GM21717 (cell line): Measurements from ENCODE around the gene C2orf69.

Experiments
- ATAC-seq: cut with Tn5 transposase; IDR thresholded peaks from one replicate; pipeline ENCODE4 v1.9.1; 2021; ENCODE audit warnings: mild to moderate bottlenecking, moderate library complexity; ENCODE audit not compliant: unreplicated experiment

Gene C2orf69

DNA sequence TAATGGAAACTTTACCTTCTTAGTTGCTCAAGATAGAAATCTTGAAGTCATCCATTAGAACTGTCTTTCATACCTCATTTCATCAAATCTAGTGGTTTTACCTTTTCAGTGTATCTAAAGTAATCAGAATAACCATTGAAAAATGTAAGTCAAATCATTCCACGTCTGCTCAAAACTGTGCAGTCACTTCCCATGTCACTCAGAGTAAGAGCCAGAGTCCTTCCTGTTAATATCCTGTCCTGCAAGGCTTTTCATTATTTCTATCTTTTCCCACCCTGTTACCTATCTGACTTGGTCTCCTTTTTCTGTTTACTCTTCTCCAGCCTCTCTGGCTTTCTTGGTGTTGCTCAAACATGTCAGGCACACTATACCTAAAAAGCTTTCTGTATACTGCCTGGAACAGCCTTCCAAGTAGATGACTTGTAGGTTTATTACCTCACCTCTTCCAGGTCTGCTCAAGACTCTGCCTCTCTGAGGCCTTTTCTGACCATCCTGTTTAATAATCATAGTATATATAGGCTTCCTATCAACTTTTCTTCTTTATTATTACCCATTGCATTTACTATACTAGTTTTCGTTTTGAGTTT lies 3.4 kb downstream of the C2orf69 start:
- no peak for ATAC-seq

DNA sequence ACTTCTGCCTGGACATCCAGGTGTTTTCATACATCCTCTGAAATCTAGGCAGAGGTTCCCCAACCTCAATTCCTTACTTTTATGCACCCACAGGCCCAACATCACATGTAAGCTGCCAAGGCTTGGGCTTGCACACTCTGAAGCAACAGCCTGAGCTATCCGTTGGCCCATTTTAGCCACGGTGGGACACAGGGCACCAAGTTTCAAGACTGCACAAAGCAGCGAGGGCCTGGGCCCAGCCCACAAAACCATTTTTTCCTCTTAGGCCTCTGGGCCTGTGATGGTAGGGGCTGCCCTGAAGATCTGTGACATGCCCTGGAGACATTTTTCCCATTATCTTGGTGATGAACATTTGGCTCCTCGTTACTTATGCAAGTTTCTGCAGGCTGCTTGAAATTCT lies 5.9 kb downstream of the C2orf69 start:
- ATAC-seq, result no peak

- ATAC-seq, result no peak
These were observed 11.8 kb downstream of the C2orf69 start for GRCh38 chr2:199922856-199923255.

- no peak for ATAC-seq
These were observed 12.8 kb downstream of the C2orf69 start for GRCh38 chr2:199923924-199924323.

GRCh38 chr2:199926806-199927205 lies 15.7 kb downstream of the C2orf69 start:
- no peak for ATAC-seq

DNA sequence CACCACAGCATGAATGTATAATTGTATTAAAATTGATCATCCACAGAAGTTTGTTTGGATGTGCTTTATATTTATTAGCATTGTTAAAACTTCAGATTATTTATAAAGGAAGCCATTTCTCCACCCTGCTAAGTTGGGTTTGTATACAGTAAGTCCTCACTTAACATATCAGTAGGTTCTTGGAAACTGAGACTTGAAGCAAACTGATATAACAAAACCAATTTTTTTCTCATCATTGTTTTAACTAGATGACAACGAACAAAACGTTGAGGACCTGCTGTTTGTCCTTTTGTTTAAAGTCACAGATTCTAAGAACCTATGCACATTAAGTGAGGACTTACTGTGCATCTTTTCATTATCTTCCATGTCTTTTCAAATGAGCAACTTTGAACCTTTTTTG lies 17.1 kb downstream of the C2orf69 start:
- no peak for ATAC-seq

GRCh38 chr2:199928626-199929025 lies 17.5 kb downstream of the C2orf69 start:
- ATAC-seq, result no peak

GRCh38 chr2:199929262-199929661 lies 18.2 kb downstream of the C2orf69 start:
- no peak for ATAC-seq

GRCh38 chr2:199932312-199932855 lies 21.3 kb downstream of the C2orf69 start:
- ATAC-seq, result no peak

DNA sequence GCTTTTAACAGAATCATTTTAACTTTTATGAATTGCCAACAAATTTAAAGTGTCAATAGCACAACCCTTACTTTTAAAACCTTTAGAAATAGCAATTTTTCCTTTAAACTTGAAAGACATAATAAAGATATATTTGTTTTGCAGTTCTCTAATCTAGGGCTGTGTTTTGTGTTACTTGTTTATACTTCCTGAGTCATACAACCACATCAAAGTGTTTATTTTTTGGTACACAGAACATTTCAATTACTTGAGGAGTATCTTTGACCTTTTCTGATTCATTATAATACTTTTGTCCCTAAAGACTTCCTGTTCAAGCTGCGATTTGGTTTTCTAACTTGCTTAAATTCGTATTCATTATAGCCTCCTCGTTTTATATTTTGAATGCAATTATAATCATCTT lies 22.4 kb downstream of the C2orf69 start:
- ATAC-seq, result no peak

GRCh38 chr2:199936554-199936953 lies 25.5 kb downstream of the C2orf69 start:
- no peak for ATAC-seq

DNA sequence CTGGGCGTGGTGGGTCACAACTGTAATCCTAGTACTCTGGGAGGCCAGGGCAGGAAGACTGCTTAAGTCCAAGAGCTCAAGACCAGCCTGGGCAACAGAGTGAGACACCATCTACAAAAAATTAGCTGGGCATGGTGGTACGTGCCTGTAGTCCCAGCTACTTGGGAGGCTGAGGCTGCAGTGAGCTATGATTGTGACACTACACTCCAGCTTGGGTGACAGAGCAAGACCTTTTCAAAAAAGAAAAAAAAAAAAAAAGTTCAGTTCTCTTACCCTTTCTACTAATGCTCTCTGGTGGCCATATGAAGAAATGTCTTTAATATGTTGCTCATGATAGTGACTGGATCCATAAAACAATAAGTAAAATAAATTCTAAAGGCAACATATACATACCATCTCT lies 29.3 kb downstream of the C2orf69 start:
- ATAC-seq, result no peak

GRCh38 chr2:199943373-199943772 lies 32.3 kb downstream of the C2orf69 start:
- no peak for ATAC-seq

DNA sequence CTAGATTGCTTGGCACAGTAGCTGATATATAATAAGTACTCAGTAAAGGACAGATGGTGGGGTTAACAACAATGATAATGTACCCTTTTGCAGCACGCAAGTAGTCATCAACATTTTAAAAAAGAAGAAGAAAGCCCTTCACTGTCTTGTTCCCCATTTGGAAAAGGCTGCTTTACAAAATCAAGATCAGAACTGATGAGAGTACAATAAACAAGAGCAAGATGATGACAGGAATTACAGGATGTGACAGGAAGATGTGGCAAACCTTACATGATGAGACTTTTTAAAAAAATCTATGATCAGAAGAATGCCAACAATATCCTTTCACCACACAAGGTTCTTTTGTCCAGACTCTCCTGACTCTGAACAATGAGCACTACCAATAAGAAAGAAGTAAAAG lies 35.1 kb downstream of the C2orf69 start:
- ATAC-seq, result no peak

DNA sequence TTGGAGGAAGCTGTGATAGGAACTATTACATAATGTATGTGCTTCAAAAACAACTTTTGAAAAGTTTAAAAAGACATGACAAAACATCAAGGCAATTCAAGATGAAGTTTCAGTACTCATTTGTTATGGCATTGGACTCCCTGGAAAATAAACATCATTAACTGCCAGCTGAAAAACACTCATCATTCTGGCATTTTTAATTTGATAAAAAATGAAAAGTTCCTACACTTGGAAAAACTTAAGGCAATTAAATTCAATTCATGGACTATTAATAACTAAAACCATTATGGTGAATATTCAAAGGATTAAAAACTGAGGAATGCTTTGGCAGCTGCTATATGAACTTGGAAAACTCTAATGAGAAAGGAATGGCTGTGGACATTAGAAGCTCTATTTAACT lies 35.7 kb downstream of the C2orf69 start:
- ATAC-seq, result no peak

DNA sequence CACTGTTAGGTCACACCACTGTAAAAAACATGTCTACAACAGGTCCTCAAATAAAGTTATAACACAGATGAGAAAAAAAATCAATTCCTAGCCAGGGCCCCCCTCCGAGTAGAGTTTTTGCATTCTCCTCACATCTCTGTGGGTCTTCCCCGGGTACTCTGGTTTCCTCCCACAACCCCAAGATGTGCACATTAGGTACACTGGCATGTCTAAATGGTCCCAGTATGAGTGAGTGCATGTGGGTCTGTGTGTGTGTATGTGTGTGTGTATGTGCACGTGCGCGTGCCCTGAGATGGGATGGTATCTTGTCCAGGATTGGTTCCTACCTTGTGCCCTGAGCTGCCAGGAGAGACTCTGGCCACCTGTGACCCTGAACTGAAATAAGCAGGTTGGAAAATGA lies 39.3 kb downstream of the C2orf69 start:
- ATAC-seq, result no peak

GRCh38 chr2:199951023-199951422 lies 39.9 kb downstream of the C2orf69 start:
- ATAC-seq, result no peak

DNA sequence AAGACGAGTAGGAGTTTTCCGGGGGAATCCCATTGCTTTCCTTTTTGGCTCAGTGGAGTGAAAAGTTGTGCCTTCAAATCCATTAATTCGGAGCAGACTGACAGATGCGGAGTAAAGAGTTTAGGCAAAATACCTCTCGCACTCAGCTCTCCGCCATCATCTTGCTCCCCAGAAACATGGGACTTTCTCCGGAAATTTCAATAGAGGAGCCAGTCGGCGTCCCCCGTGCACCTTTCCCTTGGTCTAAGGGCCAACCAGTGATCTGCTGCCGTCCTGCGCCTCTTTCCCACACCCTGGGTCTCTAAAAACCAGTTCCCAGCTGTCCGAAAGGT lies 43.9 kb downstream of the C2orf69 start:
- peak; percentile 51 for ATAC-seq

GRCh38 chr2:199955339-199956061 lies 44.4 kb downstream of the C2orf69 start, which contains the start of the genes MAIP1 and TYW5:
TSS of gene MAIP1 (plus strand) at chr2:199955582. CDS start at chr2:199955799, 217 bp downstream.
TSS of gene TYW5 (minus strand) at chr2:199955491. CDS start at chr2:199955470, 21 bp downstream.
- peak; percentile 92 for ATAC-seq

- no peak for ATAC-seq
These were observed 44.9 kb downstream of the C2orf69 start for GRCh38 chr2:199956062-199956380.

GRCh38 chr2:199958014-199958413 lies 46.9 kb downstream of the C2orf69 start:
- no peak for ATAC-seq

- no peak for ATAC-seq
These were observed 51.1 kb downstream of the C2orf69 start for GRCh38 chr2:199962203-199962602.

DNA sequence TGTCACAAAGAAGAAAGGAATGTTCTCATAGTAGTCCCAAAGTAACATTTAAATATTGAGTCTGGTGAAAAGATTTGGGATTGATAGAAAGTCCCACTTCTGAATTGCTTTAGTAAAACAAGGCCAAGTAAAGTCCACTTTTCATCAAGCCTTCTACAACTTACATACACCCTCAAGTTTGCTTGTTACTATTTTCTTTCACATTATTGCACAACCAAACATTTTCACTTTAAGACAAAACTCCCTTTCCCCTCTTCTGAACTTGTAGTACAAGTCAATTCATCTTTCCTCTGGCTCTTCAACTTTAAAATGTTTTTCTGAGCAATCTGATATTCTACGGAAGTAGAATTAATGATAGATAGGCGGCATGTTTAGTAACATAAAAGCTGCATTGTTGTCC lies 55.3 kb downstream of the C2orf69 start:
- no peak for ATAC-seq
